ENCODE results near the gene SLC39A11.
"Not testable (repeated sequence)": the region's sequence is repeated elsewhere in the genome, so short reads cannot be mapped to it uniquely, and the experiment has no call there.

The SLC39A11 gene

GRCh38 chr17:72953621-72954020 is 138.9 kb downstream of the SLC39A11 start:
- no peak for DNase-seq (ENCODE audit: low read depth in 4 of 4, low spot score in 1 of 4)

DNA sequence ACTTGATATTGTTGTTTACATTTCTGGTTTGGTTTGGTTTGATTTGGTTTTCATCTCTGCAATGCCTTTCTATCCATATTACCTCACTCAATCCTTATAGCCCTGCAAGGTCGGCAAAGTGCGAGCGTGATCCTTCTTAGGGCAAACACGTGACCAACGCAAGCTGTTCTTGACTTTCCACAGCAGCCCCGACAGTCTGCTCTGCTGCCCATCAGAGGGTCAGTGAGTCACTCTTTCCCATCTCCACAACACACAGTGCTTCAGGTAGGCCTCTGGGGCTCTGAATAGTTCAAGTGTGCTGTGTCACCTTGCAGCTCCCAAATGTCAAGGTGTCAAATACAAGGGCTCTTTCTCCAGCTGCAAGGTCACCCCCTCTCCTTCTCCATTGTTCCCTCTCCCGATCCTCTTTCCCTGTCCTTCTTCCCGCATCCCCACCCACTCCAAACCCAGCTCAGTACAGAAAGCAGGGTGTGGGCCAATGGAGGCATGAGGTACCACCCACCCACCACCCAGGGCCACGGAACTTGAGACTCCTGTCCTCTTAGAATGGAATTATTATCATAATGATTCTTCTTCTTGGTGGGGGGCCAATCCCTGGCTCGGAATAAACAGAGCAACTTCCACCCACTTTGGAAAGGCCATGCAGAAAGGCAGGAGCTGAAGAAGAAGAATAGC is 139.7 kb downstream of the SLC39A11 start:
- DNase-seq (ENCODE audit: low read depth in 4 of 4, low spot score in 1 of 4), result no peak

GRCh38 chr17:72952220-72952619 is 140.3 kb downstream of the SLC39A11 start:
- no peak for DNase-seq (ENCODE audit: low read depth in 4 of 4, low spot score in 1 of 4)

GRCh38 chr17:72950242-72950931 is 142.1 kb downstream of the SLC39A11 start:
- no peak for DNase-seq (ENCODE audit: low read depth in 4 of 4, low spot score in 1 of 4)

DNA sequence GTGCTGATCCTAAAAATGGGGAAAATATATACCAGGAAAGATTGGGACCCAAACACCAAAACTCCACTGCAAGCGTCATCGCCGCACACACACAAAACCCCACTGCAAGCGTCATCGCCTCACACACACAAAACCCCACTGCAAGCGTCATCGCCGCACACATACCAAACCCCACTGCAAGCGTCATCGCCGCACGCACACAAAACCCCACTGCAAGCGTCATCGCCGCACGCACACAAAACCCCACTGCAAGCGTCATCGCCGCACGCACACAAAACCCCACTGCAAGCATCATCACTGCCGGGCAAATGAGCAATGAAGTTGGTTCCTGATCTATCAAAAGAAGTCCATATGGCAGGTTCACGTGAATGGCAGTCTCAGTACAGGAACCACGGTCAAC is 144.4 kb downstream of the SLC39A11 start:
- no peak for DNase-seq (ENCODE audit: low read depth in 4 of 4, low spot score in 1 of 4)

DNA sequence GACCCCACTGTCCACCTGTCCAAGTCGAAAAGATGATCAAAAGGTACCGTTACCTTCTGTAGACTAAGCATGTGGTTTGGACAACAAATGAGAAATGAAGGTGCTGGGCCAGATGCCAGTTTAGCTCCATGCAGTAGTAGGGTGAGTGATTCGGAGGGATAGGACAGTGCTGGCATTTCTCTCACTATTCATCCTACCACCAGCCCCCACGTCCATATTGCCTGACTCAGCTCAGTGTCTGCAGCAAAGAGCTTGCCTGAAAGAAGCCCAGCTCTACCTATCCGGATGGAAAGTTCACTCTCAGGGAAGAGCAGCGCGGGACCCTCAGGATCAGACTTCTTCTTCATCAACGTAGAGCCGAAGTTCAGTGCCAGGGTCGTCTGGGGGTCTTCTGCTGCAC is 145.0 kb downstream of the SLC39A11 start:
- DNase-seq (ENCODE audit: low read depth in 4 of 4, low spot score in 1 of 4), result no peak

GRCh38 chr17:72946696-72947095 is 145.8 kb downstream of the SLC39A11 start:
- no peak for DNase-seq (ENCODE audit: low read depth in 4 of 4, low spot score in 1 of 4)

GRCh38 chr17:72946156-72946555 is 146.3 kb downstream of the SLC39A11 start:
- DNase-seq (ENCODE audit: low read depth in 4 of 4, low spot score in 1 of 4), result no peak

- no peak for DNase-seq (ENCODE audit: low read depth in 4 of 4, low spot score in 1 of 4)
These were observed 147.0 kb downstream of the SLC39A11 start for GRCh38 chr17:72945473-72945872.

- DNase-seq (ENCODE audit: low read depth in 4 of 4, low spot score in 1 of 4), result no peak
These were observed 148.4 kb downstream of the SLC39A11 start for GRCh38 chr17:72943826-72944689.

- no peak for DNase-seq (ENCODE audit: low read depth in 4 of 4, low spot score in 1 of 4)
These were observed 149.9 kb downstream of the SLC39A11 start for GRCh38 chr17:72942579-72942978.

- DNase-seq (ENCODE audit: low read depth in 4 of 4, low spot score in 1 of 4), result no peak
These were observed 152.0 kb downstream of the SLC39A11 start for GRCh38 chr17:72940496-72940895.

- DNase-seq (ENCODE audit: low read depth in 4 of 4, low spot score in 1 of 4), result no peak
These were observed 154.0 kb downstream of the SLC39A11 start for GRCh38 chr17:72938482-72938881.

- no peak for DNase-seq (ENCODE audit: low read depth in 4 of 4, low spot score in 1 of 4)
These were observed 154.8 kb downstream of the SLC39A11 start for GRCh38 chr17:72937707-72938106.

DNA sequence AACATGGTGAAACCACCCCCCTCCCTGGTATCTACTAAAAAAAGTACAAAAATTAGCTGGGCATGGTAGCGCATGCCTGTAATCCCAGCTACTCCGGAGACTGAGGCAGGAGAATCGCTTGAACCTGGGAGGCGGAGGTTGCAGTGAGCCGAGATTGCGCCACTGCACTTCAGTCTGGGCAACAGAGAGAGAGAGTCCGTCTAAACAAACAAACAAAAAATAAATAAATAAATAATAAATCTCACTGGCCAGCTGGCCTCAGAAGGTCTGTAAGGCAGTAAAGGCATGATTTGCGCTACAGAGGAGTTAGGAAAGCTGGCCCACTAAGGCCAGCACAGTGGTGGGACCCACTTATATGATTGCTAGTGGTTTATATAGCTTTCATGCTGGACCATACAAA is 155.2 kb downstream of the SLC39A11 start:
- DNase-seq (ENCODE audit: low read depth in 4 of 4, low spot score in 1 of 4), result not testable (repeated sequence)

DNA sequence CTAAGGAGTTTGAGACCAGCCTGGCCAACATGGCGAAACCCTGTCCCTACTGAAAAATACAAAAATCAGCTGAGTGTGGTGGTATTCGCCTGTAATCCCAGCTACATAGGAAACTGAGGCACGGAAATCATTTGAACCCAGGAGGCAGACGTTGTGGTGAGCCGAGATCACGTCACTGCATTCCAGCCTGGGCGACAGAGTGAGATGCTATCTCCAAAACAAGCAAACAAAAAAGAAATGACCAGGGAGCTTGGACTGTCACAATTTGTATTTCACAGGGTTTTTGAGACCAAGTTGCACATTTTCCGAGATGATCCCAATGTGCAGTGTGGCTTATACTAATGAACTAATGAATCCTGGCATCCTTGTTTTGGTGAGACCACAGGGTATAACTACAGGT is 156.5 kb downstream of the SLC39A11 start:
- DNase-seq (ENCODE audit: low read depth in 4 of 4, low spot score in 1 of 4), result no peak

- no peak for DNase-seq (ENCODE audit: low read depth in 4 of 4, low spot score in 1 of 4)
These were observed 157.6 kb downstream of the SLC39A11 start for GRCh38 chr17:72934927-72935326.

GRCh38 chr17:72931635-72932034 is 160.9 kb downstream of the SLC39A11 start:
- DNase-seq (ENCODE audit: low read depth in 4 of 4, low spot score in 1 of 4), result no peak

DNA sequence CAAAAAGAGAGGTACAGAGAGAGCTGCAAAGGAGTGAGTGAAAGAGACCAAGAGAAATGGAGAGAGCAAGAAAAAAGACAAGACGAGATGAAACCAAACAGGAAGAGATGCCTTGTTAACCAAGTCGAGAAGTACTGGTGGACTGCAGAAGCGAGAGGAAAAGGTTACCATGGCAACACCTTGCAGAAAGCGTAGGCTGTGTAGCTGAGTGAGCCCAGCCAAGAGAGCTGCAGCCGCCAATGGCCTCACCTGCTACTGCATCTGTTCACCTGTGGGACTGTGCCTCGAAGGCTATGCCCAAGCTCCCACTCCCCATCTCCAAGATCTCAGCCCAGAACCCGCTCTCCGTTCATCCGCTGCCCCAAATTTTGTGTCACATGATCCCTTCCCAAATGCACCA is 161.3 kb downstream of the SLC39A11 start:
- no peak for DNase-seq (ENCODE audit: low read depth in 4 of 4, low spot score in 1 of 4)

DNA sequence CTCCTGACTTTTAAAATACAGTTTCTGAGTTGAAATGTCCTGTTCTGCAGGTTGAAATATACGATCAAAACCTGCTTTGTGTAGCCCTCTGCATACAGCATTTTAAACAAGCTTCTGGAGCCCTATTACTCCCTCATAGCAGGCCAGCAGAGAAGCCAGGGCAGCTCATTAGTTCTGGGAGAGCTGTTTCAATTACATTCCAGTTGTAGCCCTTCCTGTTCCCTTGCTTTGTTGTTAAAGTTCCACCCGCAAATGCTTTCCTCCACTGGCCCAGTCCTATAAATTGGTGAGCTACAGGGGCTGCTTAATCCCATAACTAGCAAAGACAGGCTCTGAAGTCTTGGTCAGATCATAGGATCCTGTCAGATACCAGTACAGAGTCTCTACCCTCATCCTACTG is 162.5 kb downstream of the SLC39A11 start:
- DNase-seq (ENCODE audit: low read depth in 4 of 4, low spot score in 1 of 4), result no peak

GRCh38 chr17:72928454-72929136 is 163.9 kb downstream of the SLC39A11 start:
- DNase-seq (ENCODE audit: low read depth in 4 of 4, low spot score in 1 of 4), result no peak

All from stimulated activated CD4-positive, alpha-beta T cell treated with anti-CD3 and anti-CD28 coated beads, Interleukin-1b, Interleukin-23, amount 100 ng/mL, for 24 hours (primary cell).